RWPE1 (cell line): ENCODE results near the gene UHRF2.

Experiments used
- CTCF ChIA-PET: fragments of 350-600 bp; sonication (Branson Sonifier 250); formaldehyde crosslinking; extraction: SDS; loops from one replicate; lab custom pipeline; 2021; lab: Yijun Ruan, JAX
- POLR2A ChIA-PET: fragments of 400-600 bp; formaldehyde crosslinking; extraction: SDS; loops from one replicate; lab custom pipeline; 2020; ENCODE audit warnings: antibody characterized with exemption; ENCODE audit not compliant: low non-redundant PET; lab: Yijun Ruan, JAX
- DNase-seq: peaks from one replicate; pipeline ENCODE4 v3.0.0; 2012; ENCODE audit warnings: low spot score
- H3K27ac ChIP-seq: fragments of 450-650 bp; 2 replicates; pipeline ENCODE4 v1.5.1; 2017
- TF ChIP-seq, protein P1 (sequence below): fragments of 450-650 bp; conservative IDR thresholded peaks from 2 replicates; pipeline ENCODE4 v1.5.1; 2017; ENCODE audit warnings: low read depth, mild to moderate bottlenecking

UHRF2 gene

DNA sequence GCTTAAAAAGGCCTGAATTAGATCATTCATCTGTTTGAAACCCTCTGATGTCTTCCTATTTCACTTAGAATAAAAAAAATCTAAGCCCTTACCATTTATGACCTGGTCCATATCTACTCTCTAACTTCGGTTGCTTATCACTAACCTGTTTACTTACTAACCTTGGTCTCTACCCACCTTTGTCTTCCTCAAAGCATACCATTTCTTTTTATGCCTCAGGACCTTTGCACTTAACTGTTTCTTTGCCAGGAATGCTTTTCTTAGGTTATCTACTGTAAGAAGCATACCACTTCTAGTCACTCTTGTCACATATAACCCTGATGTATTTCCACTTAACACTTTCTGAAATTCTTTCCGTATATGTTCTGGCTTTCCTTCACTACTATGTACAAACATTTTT lies 67.0 kb downstream of the UHRF2 start:
- H3K27ac ChIP-seq = no peak overlapping the region
- TF ChIP-seq, protein P1, sequence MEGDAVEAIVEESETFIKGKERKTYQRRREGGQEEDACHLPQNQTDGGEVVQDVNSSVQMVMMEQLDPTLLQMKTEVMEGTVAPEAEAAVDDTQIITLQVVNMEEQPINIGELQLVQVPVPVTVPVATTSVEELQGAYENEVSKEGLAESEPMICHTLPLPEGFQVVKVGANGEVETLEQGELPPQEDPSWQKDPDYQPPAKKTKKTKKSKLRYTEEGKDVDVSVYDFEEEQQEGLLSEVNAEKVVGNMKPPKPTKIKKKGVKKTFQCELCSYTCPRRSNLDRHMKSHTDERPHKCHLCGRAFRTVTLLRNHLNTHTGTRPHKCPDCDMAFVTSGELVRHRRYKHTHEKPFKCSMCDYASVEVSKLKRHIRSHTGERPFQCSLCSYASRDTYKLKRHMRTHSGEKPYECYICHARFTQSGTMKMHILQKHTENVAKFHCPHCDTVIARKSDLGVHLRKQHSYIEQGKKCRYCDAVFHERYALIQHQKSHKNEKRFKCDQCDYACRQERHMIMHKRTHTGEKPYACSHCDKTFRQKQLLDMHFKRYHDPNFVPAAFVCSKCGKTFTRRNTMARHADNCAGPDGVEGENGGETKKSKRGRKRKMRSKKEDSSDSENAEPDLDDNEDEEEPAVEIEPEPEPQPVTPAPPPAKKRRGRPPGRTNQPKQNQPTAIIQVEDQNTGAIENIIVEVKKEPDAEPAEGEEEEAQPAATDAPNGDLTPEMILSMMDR = no peak
- DNase-seq = no peak
- ChIA-PET POLR2A (no interaction called here), CTCF (no interaction called here)

DNA sequence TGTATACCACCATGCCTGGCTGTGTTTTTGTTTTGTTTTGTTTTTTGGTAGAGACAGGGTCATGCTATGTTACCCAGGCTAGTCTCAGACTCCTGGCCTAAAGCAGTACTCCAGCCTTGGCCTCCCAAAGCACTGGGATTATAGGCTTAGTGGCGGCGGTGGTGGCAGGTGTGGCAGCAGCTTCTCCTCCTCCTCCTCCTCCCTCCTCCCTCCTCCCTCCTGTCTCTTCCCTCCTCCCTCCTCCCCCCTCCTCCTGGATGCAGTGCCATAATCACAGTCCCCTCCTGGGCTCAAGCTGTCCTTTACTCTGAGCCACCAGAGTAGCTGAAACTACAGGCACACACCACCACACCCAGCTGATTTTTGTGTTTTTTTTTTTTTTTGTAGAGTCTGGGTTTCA lies 71.2 kb downstream of the UHRF2 start:
- DNase-seq = no peak

DNA sequence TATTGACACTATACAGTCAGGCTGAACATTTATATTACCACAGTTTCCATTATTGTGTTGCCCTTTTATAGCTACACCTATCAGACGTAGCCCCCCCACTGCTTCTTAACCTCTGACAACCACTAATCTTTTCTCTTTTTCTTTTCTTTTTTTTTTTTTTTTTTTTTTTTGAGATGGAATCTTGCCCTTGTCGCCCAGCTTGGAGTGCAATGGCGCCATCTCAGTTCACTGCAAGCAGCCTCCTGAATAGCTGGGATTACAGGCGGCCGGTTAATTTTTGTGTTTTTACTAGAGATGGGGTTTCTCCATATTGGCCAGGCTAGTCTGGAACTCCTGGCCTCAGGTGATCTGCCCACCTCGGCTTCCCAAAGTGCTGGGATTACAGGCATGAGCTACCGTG lies 75.4 kb downstream of the UHRF2 start:
- no peak overlapping the region for H3K27ac ChIP-seq
- POLR2A ChIA-PET = no interaction called here
- CTCF ChIA-PET = no interaction called here
- TF ChIP-seq, protein P1 = no peak
- no peak for DNase-seq

More for the DNA sequence above, 71.2 kb downstream of the UHRF2 start:
- POLR2A ChIA-PET = no interaction called here
- H3K27ac ChIP-seq = no peak overlapping the region
- TF ChIP-seq, protein P1 = no peak
- CTCF ChIA-PET = no interaction called here

DNA sequence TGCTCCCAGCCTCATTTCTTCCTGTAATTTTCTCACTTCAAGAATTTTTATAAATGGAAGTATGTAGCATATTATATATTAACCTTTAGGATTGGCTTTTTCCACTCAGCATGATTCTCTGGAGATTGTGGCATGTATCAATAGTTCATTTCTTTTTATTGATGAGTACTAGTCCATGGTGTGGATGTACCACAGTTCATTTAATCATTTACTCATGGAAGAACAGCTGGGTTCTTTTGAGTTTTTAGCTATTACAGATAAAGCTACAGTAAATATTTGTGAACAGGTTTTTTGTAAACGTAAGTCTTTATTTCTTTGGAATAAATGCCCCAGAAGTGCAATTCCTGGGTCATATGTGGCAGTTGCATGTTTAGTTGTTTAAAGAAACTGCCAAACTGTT lies 76.1 kb downstream of the UHRF2 start:
- ChIA-PET CTCF (no interaction called here), POLR2A (no interaction called here)
- H3K27ac ChIP-seq = no peak overlapping the region
- TF ChIP-seq, protein P1 = no peak
- DNase-seq = no peak

DNA sequence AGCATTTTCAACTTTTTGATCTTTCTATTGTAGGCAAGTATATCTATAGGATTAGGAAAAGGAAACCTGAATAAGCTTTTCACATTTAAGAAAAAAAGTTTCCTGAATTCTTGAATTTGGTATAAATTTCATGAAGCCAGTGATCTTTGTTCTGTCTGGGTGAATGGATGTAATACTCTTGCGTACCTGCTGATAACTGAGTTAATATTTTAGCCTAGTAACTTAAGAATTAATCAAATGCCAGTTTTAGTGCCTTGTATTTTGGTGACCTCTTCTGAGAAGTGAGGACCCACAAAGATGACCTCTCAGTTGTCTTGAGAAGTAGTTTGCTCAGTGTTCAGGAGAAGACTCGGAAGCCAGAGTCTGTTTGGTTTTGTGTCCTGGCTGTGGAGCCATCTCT lies 77.9 kb downstream of the UHRF2 start:
- H3K27ac ChIP-seq = no peak overlapping the region
- CTCF ChIA-PET = interaction anchor here (0.6 kb wide), 1 partner anchor 741 kb away, joined by 3 read pairs; no protein-coding TSS in a partner anchor
- POLR2A ChIA-PET = no interaction called here
- no peak for DNase-seq
- TF ChIP-seq, protein P1 = no peak

DNA sequence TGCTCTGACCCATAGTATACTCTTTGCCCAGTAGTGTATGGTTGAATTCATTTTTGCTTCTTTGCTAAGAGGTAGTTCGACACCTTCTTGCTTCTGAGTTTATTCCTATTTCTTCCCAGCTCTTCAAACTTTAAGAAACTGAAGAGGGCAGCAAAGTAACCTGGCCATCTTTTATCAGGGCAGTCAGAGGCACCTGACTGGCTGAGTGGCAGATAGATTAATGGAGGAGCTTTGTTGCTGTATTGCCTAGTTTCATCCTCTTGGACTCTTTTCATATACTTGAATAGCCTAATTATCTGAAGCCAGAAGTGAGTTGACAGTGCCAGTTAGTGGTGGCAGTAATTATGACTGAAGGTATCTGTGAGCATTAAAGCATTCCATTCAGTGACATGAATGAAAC lies 82.5 kb downstream of the UHRF2 start:
- DNase-seq = no peak
- CTCF ChIA-PET = interaction anchor here (0.5 kb wide), 1 partner anchor 78 kb away, joined by 4 read pairs; no protein-coding TSS in a partner anchor
- POLR2A ChIA-PET = no interaction called here
- TF ChIP-seq, protein P1 = no peak
- H3K27ac ChIP-seq = no peak overlapping the region
